Liver (tissue), 3 donors: ENCODE results near the gene C2orf49.

Experiments used
- CTCF ChIP-seq: fragments of 150-350 bp; IDR thresholded peaks from 2 replicates; pipeline ENCODE4 v1.5.1; 2017; ENCODE audit warnings: improper control_type of control experiment, low read depth, low read length; ENCODE audit not compliant: missing input control
- GABPA ChIP-seq, 2 donors: IDR thresholded peaks in 1 of 2; conservative IDR thresholded peaks in 1 of 2; 2 replicates each; pipeline ENCODE4 v1.6.1; 2016; ENCODE audit warnings: antibody characterized with exemption in 2 of 2, mild to moderate bottlenecking in 1 of 2, moderate library complexity in 1 of 2
- MAX ChIP-seq: IDR thresholded peaks from 2 replicates; pipeline ENCODE4 v1.6.1; 2016; ENCODE audit warnings: antibody characterized with exemption
- TAF1 ChIP-seq: conservative IDR thresholded peaks from 2 replicates; pipeline ENCODE4 v1.6.1; 2016; ENCODE audit warnings: antibody characterized with exemption, mild to moderate bottlenecking
- YY1 ChIP-seq: IDR thresholded peaks from 2 replicates; pipeline ENCODE4 v1.6.1; 2016; ENCODE audit warnings: antibody characterized with exemption, mild to moderate bottlenecking
- donor health status: healthy.
- donor health status: healthy.

- TF ChIP-seq MAX (no peak), CTCF (no peak), TAF1 (no peak), GABPA (IDR thresholded peaks at IDR 0.05 in 1 of 2, conservative IDR thresholded peaks at IDR 0.05 in 1 of 2) (no peak), YY1 (no peak)
Observed at GRCh38 chr2:105378921-105379383, 41.6 kb downstream of the C2orf49 start.
